ENCODE data around the gene CAP1. TPM values are rescaled to one million over a fixed set of nuclear protein-coding genes. Genes with fewer than 3 reads are reported as not detected.

The CAP1 gene
- total and polyA plus RNA-seq, 7 donors = 33.7 to 116 (median 61.4) TPM

GRCh38 chr1:40053138-40053887 is 12.8 kb downstream of the CAP1 start:
- H3K4me1 ChIP-seq = peaks cover 47% of the 10 kb centered on the region
- H3K4me3 ChIP-seq = no peak overlapping the region
- intact Hi-C loops (cut with DNase I) = no loop called here
- DNase-seq (no peak), ATAC-seq (peak; percentile 44 to 75 (median 66))
- TF ChIP-seq, protein P1, sequence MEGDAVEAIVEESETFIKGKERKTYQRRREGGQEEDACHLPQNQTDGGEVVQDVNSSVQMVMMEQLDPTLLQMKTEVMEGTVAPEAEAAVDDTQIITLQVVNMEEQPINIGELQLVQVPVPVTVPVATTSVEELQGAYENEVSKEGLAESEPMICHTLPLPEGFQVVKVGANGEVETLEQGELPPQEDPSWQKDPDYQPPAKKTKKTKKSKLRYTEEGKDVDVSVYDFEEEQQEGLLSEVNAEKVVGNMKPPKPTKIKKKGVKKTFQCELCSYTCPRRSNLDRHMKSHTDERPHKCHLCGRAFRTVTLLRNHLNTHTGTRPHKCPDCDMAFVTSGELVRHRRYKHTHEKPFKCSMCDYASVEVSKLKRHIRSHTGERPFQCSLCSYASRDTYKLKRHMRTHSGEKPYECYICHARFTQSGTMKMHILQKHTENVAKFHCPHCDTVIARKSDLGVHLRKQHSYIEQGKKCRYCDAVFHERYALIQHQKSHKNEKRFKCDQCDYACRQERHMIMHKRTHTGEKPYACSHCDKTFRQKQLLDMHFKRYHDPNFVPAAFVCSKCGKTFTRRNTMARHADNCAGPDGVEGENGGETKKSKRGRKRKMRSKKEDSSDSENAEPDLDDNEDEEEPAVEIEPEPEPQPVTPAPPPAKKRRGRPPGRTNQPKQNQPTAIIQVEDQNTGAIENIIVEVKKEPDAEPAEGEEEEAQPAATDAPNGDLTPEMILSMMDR (IDR thresholded peaks at IDR 0.05) = no peak
- H3K27me3 ChIP-seq (ENCODE audit: insufficient read depth in 3 of 3, low read length in 2 of 3) = no peaks in the 10 kb centered on the region
- no peaks in the 10 kb centered on the region for H3K9me3 ChIP-seq
- 60 to 68% (median 61%) methylated on average over 11 of the region's 11 CpGs for WGBS, 3 donors
- H3K27ac ChIP-seq = peak overlapping the region; percentile 33
- peaks cover 6 to 8% of the 10 kb centered on the region in 2 donors for H3K36me3 ChIP-seq (ENCODE audit: insufficient read depth in 1 of 2, low read depth in 1 of 2)

- ATAC-seq = no peak
- peaks cover 73% of the 10 kb centered on the region for H3K4me1 ChIP-seq
- intact Hi-C loops (cut with DNase I) = no loop called here
- H3K9me3 ChIP-seq = no peaks in the 10 kb centered on the region
- H3K27ac ChIP-seq = no peak overlapping the region
- TF ChIP-seq, protein P1 (IDR thresholded peaks at IDR 0.05) = no peak
- no peak for DNase-seq
- no peaks in the 10 kb centered on the region for H3K27me3 ChIP-seq (ENCODE audit: insufficient read depth in 3 of 3, low read length in 2 of 3)
- peaks cover 4 to 28% of the 10 kb centered on the region in 2 donors for H3K36me3 ChIP-seq (ENCODE audit: insufficient read depth in 1 of 2, low read depth in 1 of 2)
- WGBS, 3 donors = 95 to 98% (median 97%) methylated on average over 5 of the region's 5 CpGs
- H3K4me3 ChIP-seq = no peak overlapping the region
Observed at GRCh38 chr1:40056519-40057309, 16.2 kb downstream of the CAP1 start.

- TF ChIP-seq, protein P1 (IDR thresholded peaks at IDR 0.05) = no peak
- peaks cover 7 to 33% of the 10 kb centered on the region in 2 donors for H3K36me3 ChIP-seq (ENCODE audit: insufficient read depth in 1 of 2, low read depth in 1 of 2)
- WGBS, 3 donors = 63 to 71% (median 65%) methylated on average over 1 of the region's 1 CpG
Observed at GRCh38 chr1:40057310-40058030, 16.9 kb downstream of the CAP1 start.

DNA sequence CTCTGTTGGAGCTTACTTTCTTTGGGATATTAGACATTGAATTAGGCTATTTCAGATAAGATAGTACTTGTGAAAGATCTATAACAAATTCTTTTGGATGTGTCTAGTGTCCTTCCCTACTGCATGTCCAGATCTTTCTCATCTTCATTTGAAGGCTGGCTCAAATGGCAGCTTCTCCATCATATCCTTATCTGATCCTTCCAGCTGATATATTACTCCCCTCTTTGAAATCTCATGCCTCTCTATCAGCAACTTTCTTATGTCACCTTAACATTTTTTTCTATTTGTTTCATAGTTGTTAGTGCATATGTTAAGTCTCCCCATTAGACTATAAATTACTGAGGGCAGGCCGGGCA is 17.5 kb downstream of the CAP1 start:
- Histone ChIP-seq H3K27me3 (ENCODE audit: insufficient read depth in 3 of 3, low read length in 2 of 3) (no peaks in the 10 kb centered on the region), H3K4me1 (peaks cover 64% of the 10 kb centered on the region), H3K9me3 (no peaks in the 10 kb centered on the region), H3K4me3 (no peak overlapping the region), H3K27ac (peak overlapping the region; percentile 80), H3K36me3 (ENCODE audit: insufficient read depth in 1 of 2, low read depth in 1 of 2) (peaks cover 7 to 39% of the 10 kb centered on the region in 2 donors)
- intact Hi-C loops (cut with DNase I) = no loop called here
- 27 to 53% (median 36%) methylated on average over 1 of the region's 1 CpG for WGBS, 3 donors
- TF ChIP-seq, protein P1 (IDR thresholded peaks at IDR 0.05) = no peak
- DNase-seq = no peak
- ATAC-seq = no peak

More at GRCh38 chr1:40057310-40058030, 16.9 kb downstream of the CAP1 start:
- Histone ChIP-seq H3K4me3 (no peak overlapping the region), H3K9me3 (no peaks in the 10 kb centered on the region), H3K4me1 (peaks cover 66% of the 10 kb centered on the region), H3K27me3 (ENCODE audit: insufficient read depth in 3 of 3, low read length in 2 of 3) (no peaks in the 10 kb centered on the region), H3K27ac (peak overlapping the region; percentile 80)
- ATAC-seq (no peak), DNase-seq (no peak)
- intact Hi-C loops (cut with DNase I) = no loop called here

All from psoas muscle (tissue), 8 donors.